Thyroid gland (tissue), 4 donors: ENCODE data around the gene SCUBE2.

ENCODE experiments used
- CTCF ChIP-seq, 6 experiments: fragments of 200-600 bp in 3 of 6; fragments of 450-650 bp in 3 of 6; sonication (generic) in 3 of 6; IDR thresholded peaks; one replicate each; pipeline ENCODE4 v1.5.1; 2016 to 2019; ENCODE audit warnings: antibody characterized with exemption in 6 of 6, mild to moderate bottlenecking in 2 of 6, inconsistent platforms in 1 of 6, moderate library complexity in 1 of 6
- POLR2A ChIP-seq, 2 donors: fragments of 450-650 bp; IDR thresholded peaks; one replicate each; pipeline ENCODE4 v1.6.1; 2017; ENCODE audit warnings: antibody characterized with exemption in 2 of 2, mild to moderate bottlenecking in 2 of 2, moderate library complexity in 1 of 2

DNA sequence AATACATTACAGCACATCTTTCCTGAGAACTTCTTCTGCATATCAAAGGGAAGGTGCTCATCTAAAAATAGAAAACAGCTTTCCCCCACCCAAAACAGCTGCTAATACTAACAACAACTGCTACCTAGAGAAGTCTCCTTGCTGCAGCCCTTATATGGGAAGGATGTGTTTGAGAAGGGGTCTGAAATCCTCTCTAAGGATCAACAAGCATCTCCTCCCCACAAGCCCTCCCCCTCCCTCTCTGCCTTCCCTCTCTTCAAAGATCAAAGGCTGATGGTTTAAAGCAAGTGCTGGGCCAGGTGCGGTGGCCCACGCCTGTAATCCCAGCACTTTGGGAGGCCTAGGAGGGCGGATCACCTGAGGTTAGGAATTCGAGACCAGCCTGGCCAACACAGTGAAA lies 33.5 kb downstream of the SCUBE2 start:
- TF ChIP-seq CTCF (IDR thresholded peaks at IDR 0.05) (no peak), POLR2A (IDR thresholded peaks at IDR 0.05) (no peak)
